ENCODE measurements around the gene CAP2. TPM values are rescaled to one million over a fixed set of nuclear protein-coding genes. Genes with fewer than 3 reads are reported as not detected.

Gene CAP2
- total and polyA plus RNA-seq, 9 of the 15 experiments (the other 6 are each of a cell fraction or from before 2014, with no cell fraction given), result not detected

GRCh38 chr6:17599877-17600526 lies 206.6 kb downstream of the CAP2 start, which contains the start of gene FAM8A1 (continued):
- TF ChIP-seq SFPQ (IDR thresholded peaks at IDR 0.05; ENCODE audit: low read depth, low read length), result no peak
- TF ChIP-seq HCFC1 (IDR thresholded peaks at IDR 0.05; ENCODE audit: low read depth, low read length), result peak; percentile 69
- peak; percentile 66; the same call in 1 of the 2 replicates for TF ChIP-seq MYC (IDR thresholded peaks at IDR 0.05; ENCODE audit: low read depth, low read length)
- 0 out of 2 replicates have a peak, but pooled peaks have one; percentile 19 for TF ChIP-seq MYC (CRISPR knock-in tag; IDR thresholded peaks at IDR 0.05; ENCODE audit: borderline replicate concordance, low read depth)
- peak; percentile 83 for TF ChIP-seq TBP (optimal IDR thresholded peaks at IDR 0.05; ENCODE audit: low read depth, low read length)
- no peak for TF ChIP-seq ZNF592 (IDR thresholded peaks at IDR 0.05)
- TF ChIP-seq THAP7 (CRISPR knock-in tag; IDR thresholded peaks at IDR 0.05), result 0 out of 2 replicates have a peak, but pooled peaks have one; percentile 30
- peak; percentile 35; the same call in 1 of the 2 replicates for TF ChIP-seq POLR2AphosphoS2 (IDR thresholded peaks at IDR 0.05; ENCODE audit: low read length)
- TF ChIP-seq GABPB1 (CRISPR knock-in tag; IDR thresholded peaks at IDR 0.05), result peak; percentile 96
- peak; percentile 60 to 74; a peak in 3 of 4 replicates for TF ChIP-seq MNT (conservative IDR thresholded peaks at IDR 0.05)
- peak; percentile 90 for TF ChIP-seq POLR2A (conservative IDR thresholded peaks at IDR 0.05)
- peak; percentile 88 for TF ChIP-seq CREB1 (IDR thresholded peaks at IDR 0.05)
- peak; percentile 88 for TF ChIP-seq CREB1 (CRISPR knock-in tag; IDR thresholded peaks at IDR 0.05)
- TF ChIP-seq ZNF134 (CRISPR knock-in tag; conservative IDR thresholded peaks at IDR 0.05), result no peak
- TF ChIP-seq ZFP30 (CRISPR knock-in tag; IDR thresholded peaks at IDR 0.05; ENCODE audit: borderline replicate concordance), result no peak
